Stimulated activated CD8-positive, alpha-beta memory T cell treated with anti-CD3 and anti-CD28 coated beads, Interleukin-12 subunit alpha, Interleukin-12 subunit beta, amount 100 ng/mL, for 24 hours (primary cell): ENCODE measurements around the gene C16orf82.
"Not testable (repeated sequence)": the region's sequence is repeated elsewhere in the genome, so short reads cannot be mapped to it uniquely, and the experiment has no call there.

ENCODE experiments used
- DNase-seq: peaks from one replicate; pipeline ENCODE4 v3.0.0-alpha.2; 2020; ENCODE audit errors: extremely low read depth

C16orf82 gene

GRCh38 chr16:27066668-27067537 lies at the start of gene C16orf82:
Gene C16orf82, plus strand, starts transcription at chr16:27066927.
- DNase-seq, result no peak

GRCh38 chr16:27020031-27020430 lies 46.7 kb upstream of the C16orf82 start:
- DNase-seq, result no peak

- DNase-seq, result no peak
These were observed 42.7 kb upstream of the C16orf82 start for GRCh38 chr16:27024010-27024409.

- DNase-seq, result no peak
These were observed 41.1 kb upstream of the C16orf82 start for GRCh38 chr16:27025581-27025980.

GRCh38 chr16:27027971-27028370 lies 38.8 kb upstream of the C16orf82 start:
- no peak for DNase-seq

GRCh38 chr16:27028591-27029110 lies 38.1 kb upstream of the C16orf82 start:
- DNase-seq, result no peak

- DNase-seq, result no peak
These were observed 37.2 kb upstream of the C16orf82 start for GRCh38 chr16:27029525-27029924.

GRCh38 chr16:27033281-27033979 lies 33.3 kb upstream of the C16orf82 start:
- DNase-seq, result no peak

GRCh38 chr16:27040732-27041131 lies 26.0 kb upstream of the C16orf82 start:
- no peak for DNase-seq

GRCh38 chr16:27046958-27047518 lies 19.7 kb upstream of the C16orf82 start:
- no peak for DNase-seq

GRCh38 chr16:27048316-27048715 lies 18.4 kb upstream of the C16orf82 start:
- DNase-seq, result no peak

- DNase-seq, result no peak
These were observed 17.6 kb upstream of the C16orf82 start for GRCh38 chr16:27049117-27049516.

GRCh38 chr16:27052007-27052406 lies 14.7 kb upstream of the C16orf82 start:
- no peak for DNase-seq

- DNase-seq, result no peak
These were observed 12.7 kb upstream of the C16orf82 start for GRCh38 chr16:27053996-27054395.

- no peak for DNase-seq
These were observed 8.4 kb upstream of the C16orf82 start for GRCh38 chr16:27058299-27058698.

- DNase-seq, result no peak
These were observed 4.0 kb downstream of the C16orf82 start for GRCh38 chr16:27070776-27071175.

GRCh38 chr16:27073733-27074132 lies 7.0 kb downstream of the C16orf82 start:
- DNase-seq, result no peak

- DNase-seq, result no peak
These were observed 14.2 kb downstream of the C16orf82 start for GRCh38 chr16:27080895-27081294.

GRCh38 chr16:27083861-27084261 lies 17.1 kb downstream of the C16orf82 start:
- DNase-seq, result no peak

GRCh38 chr16:27084307-27085028 lies 17.7 kb downstream of the C16orf82 start:
- no peak for DNase-seq

- DNase-seq, result no peak
These were observed 18.5 kb downstream of the C16orf82 start for GRCh38 chr16:27085182-27085581.

- DNase-seq, result not testable (repeated sequence)
These were observed 19.3 kb downstream of the C16orf82 start for GRCh38 chr16:27086031-27086430.
